Natural killer cell treated with Interleukin-12 subunit alpha and Interleukin-12 subunit beta and Interleukin-15 and Interleukin-18, amount 100 ng/mL, for 72 hours (primary cell): ENCODE results near the gene KCTD16. TPM values are rescaled to one million over a fixed set of nuclear protein-coding genes. Genes with fewer than 3 reads are reported as not detected.

ENCODE experiments used
- ATAC-seq, 2 donors: fragments of 150-1000 bp; cut with Tn5 transposase in 1 of 2; sonication (Bioruptor Pico), chemical (Tn5 transposase) in 1 of 2; 2 replicates each; pipeline ENCODE4 v1.10.0; 2021
- DNase-seq: peaks from one replicate; pipeline ENCODE4 v3.0.0; 2022; ENCODE audit warnings: low spot score
- H3K27ac Mint-ChIP-seq, 2 donors: 1 replicate in 1 of 2; 2 replicates in 1 of 2; pipeline ENCODE4 v1.8.0; 2022; ENCODE audit warnings: mixed read lengths in 2 of 2, mild to moderate bottlenecking in 1 of 2, moderate library complexity in 1 of 2
- H3K27me3 Mint-ChIP-seq, 2 donors: 1 replicate in 1 of 2; 2 replicates in 1 of 2; pipeline ENCODE4 v1.8.0; 2022; ENCODE audit warnings: mixed read lengths in 2 of 2
- H3K36me3 Mint-ChIP-seq: one replicate; pipeline ENCODE4 v1.8.0; 2022; ENCODE audit warnings: mixed read lengths
- H3K4me1 Mint-ChIP-seq, 2 donors: 1 replicate in 1 of 2; 2 replicates in 1 of 2; pipeline ENCODE4 v1.8.0; 2022; ENCODE audit warnings: low read depth in 2 of 2, mixed read lengths in 2 of 2, mild to moderate bottlenecking in 1 of 2
- H3K4me3 Mint-ChIP-seq: one replicate; pipeline ENCODE4 v1.8.0; 2022; ENCODE audit warnings: mixed read lengths
- H3K9me3 Mint-ChIP-seq: 2 replicates; pipeline ENCODE4 v1.8.0; 2022; ENCODE audit warnings: mixed read lengths
- total RNA-seq, 2 donors: library from RNA; stranded (reverse); gene quantifications; one replicate each; pipeline ENCODE4 v1.2.3, GENCODE V29; 2022

Gene KCTD16
- total RNA-seq, 2 donors from 2014 or later, result not detected

- Mint-ChIP-seq H3K27ac (no peak overlapping the region), H3K36me3 (no peaks in the 10 kb centered on the region), H3K4me1 (no peaks in the 10 kb centered on the region), H3K27me3 (peaks cover 0 to 7% of the 10 kb centered on the region in 2 donors), H3K4me3 (no peak overlapping the region), H3K9me3 (peaks cover 6% of the 10 kb centered on the region)
- ATAC-seq (no peak), DNase-seq (no peak)
Measured at GRCh38 chr5:144325532-144325931, 154.9 kb downstream of the KCTD16 start.

- H3K9me3 Mint-ChIP-seq, result peaks cover 2% of the 10 kb centered on the region
Measured at GRCh38 chr5:144328494-144328893, 157.8 kb downstream of the KCTD16 start.

GRCh38 chr5:144328980-144329379 lies 158.3 kb downstream of the KCTD16 start:
- Mint-ChIP-seq H3K4me3 (no peak overlapping the region), H3K36me3 (no peaks in the 10 kb centered on the region), H3K4me1 (no peaks in the 10 kb centered on the region), H3K9me3 (peaks cover 2% of the 10 kb centered on the region), H3K27ac (no peak overlapping the region), H3K27me3 (peaks cover 0 to 7% of the 10 kb centered on the region in 2 donors)
- no peak for ATAC-seq
- DNase-seq, result no peak

More at GRCh38 chr5:144328494-144328893, 157.8 kb downstream of the KCTD16 start:
- no peak for DNase-seq
- no peak overlapping the region for H3K27ac Mint-ChIP-seq
- H3K27me3 Mint-ChIP-seq, result peaks cover 0 to 7% of the 10 kb centered on the region in 2 donors
- ATAC-seq, result no peak
- H3K36me3 Mint-ChIP-seq, result no peaks in the 10 kb centered on the region
- H3K4me3 Mint-ChIP-seq, result no peak overlapping the region
- H3K4me1 Mint-ChIP-seq, result no peaks in the 10 kb centered on the region

GRCh38 chr5:144329681-144330080 lies 159.0 kb downstream of the KCTD16 start:
- H3K4me1 Mint-ChIP-seq, result no peaks in the 10 kb centered on the region

GRCh38 chr5:144331361-144331760 lies 160.7 kb downstream of the KCTD16 start:
- no peaks in the 10 kb centered on the region for H3K4me1 Mint-ChIP-seq
- H3K27ac Mint-ChIP-seq, result no peak overlapping the region
- DNase-seq (no peak), ATAC-seq (no peak)
- no peaks in the 10 kb centered on the region for H3K27me3 Mint-ChIP-seq
- no peak overlapping the region for H3K4me3 Mint-ChIP-seq
- no peaks in the 10 kb centered on the region for H3K36me3 Mint-ChIP-seq
- H3K9me3 Mint-ChIP-seq, result no peaks in the 10 kb centered on the region

More at GRCh38 chr5:144329681-144330080, 159.0 kb downstream of the KCTD16 start:
- H3K36me3 Mint-ChIP-seq, result no peaks in the 10 kb centered on the region
- DNase-seq, result no peak
- peaks cover 0 to 7% of the 10 kb centered on the region in 2 donors for H3K27me3 Mint-ChIP-seq
- H3K27ac Mint-ChIP-seq, result no peak overlapping the region
- no peak overlapping the region for H3K4me3 Mint-ChIP-seq
- no peak for ATAC-seq
- peaks cover 2% of the 10 kb centered on the region for H3K9me3 Mint-ChIP-seq

GRCh38 chr5:144332265-144332664 lies 161.6 kb downstream of the KCTD16 start:
- H3K4me1 Mint-ChIP-seq, result no peaks in the 10 kb centered on the region
- H3K9me3 Mint-ChIP-seq, result no peaks in the 10 kb centered on the region
- no peaks in the 10 kb centered on the region for H3K27me3 Mint-ChIP-seq
- DNase-seq (no peak), ATAC-seq (no peak)
- H3K36me3 Mint-ChIP-seq, result no peaks in the 10 kb centered on the region
- no peak overlapping the region for H3K4me3 Mint-ChIP-seq
- H3K27ac Mint-ChIP-seq, result no peak overlapping the region

- Mint-ChIP-seq H3K9me3 (no peaks in the 10 kb centered on the region), H3K27ac (no peak overlapping the region), H3K4me1 (no peaks in the 10 kb centered on the region), H3K4me3 (no peak overlapping the region), H3K27me3 (no peaks in the 10 kb centered on the region), H3K36me3 (no peaks in the 10 kb centered on the region)
- DNase-seq (no peak), ATAC-seq (no peak)
Measured at GRCh38 chr5:144333336-144333920, 162.8 kb downstream of the KCTD16 start.

- no peaks in the 10 kb centered on the region for H3K36me3 Mint-ChIP-seq
- no peak overlapping the region for H3K4me3 Mint-ChIP-seq
- no peaks in the 10 kb centered on the region for H3K27me3 Mint-ChIP-seq
- peaks cover 4% of the 10 kb centered on the region for H3K9me3 Mint-ChIP-seq
- DNase-seq (no peak), ATAC-seq (no peak)
- no peak overlapping the region for H3K27ac Mint-ChIP-seq
- no peaks in the 10 kb centered on the region for H3K4me1 Mint-ChIP-seq
Measured at GRCh38 chr5:144335561-144335960, 164.9 kb downstream of the KCTD16 start.

- Mint-ChIP-seq H3K27me3 (no peaks in the 10 kb centered on the region), H3K27ac (no peak overlapping the region), H3K4me1 (no peaks in the 10 kb centered on the region), H3K9me3 (peaks cover 4% of the 10 kb centered on the region), H3K36me3 (no peaks in the 10 kb centered on the region), H3K4me3 (no peak overlapping the region)
- no peak for ATAC-seq
- no peak for DNase-seq
Measured at GRCh38 chr5:144336191-144336961, 165.7 kb downstream of the KCTD16 start.

GRCh38 chr5:144352330-144352729 lies 181.7 kb downstream of the KCTD16 start:
- no peak for DNase-seq
- Mint-ChIP-seq H3K36me3 (no peaks in the 10 kb centered on the region), H3K27me3 (peaks cover 0 to 13% of the 10 kb centered on the region in 2 donors), H3K4me3 (no peak overlapping the region), H3K4me1 (no peaks in the 10 kb centered on the region), H3K27ac (no peak overlapping the region), H3K9me3 (peaks cover 9% of the 10 kb centered on the region)
- no peak for ATAC-seq

GRCh38 chr5:144352732-144353317 lies 182.2 kb downstream of the KCTD16 start:
- DNase-seq (no peak), ATAC-seq (no peak)
- H3K9me3 Mint-ChIP-seq, result peaks cover 8% of the 10 kb centered on the region
- H3K4me1 Mint-ChIP-seq, result no peaks in the 10 kb centered on the region
- H3K4me3 Mint-ChIP-seq, result no peak overlapping the region
- no peaks in the 10 kb centered on the region for H3K36me3 Mint-ChIP-seq
- H3K27ac Mint-ChIP-seq, result no peak overlapping the region
- peaks cover 0 to 13% of the 10 kb centered on the region in 2 donors for H3K27me3 Mint-ChIP-seq

GRCh38 chr5:144356489-144356888 lies 185.8 kb downstream of the KCTD16 start:
- DNase-seq (no peak), ATAC-seq (no peak)
- Mint-ChIP-seq H3K9me3 (peaks cover 5% of the 10 kb centered on the region), H3K27ac (no peak overlapping the region), H3K36me3 (no peaks in the 10 kb centered on the region), H3K4me1 (no peaks in the 10 kb centered on the region), H3K27me3 (no peaks in the 10 kb centered on the region), H3K4me3 (no peak overlapping the region)

GRCh38 chr5:144361406-144361805 lies 190.7 kb downstream of the KCTD16 start:
- no peak overlapping the region for H3K27ac Mint-ChIP-seq
- no peak for ATAC-seq
- no peaks in the 10 kb centered on the region for H3K36me3 Mint-ChIP-seq

GRCh38 chr5:144365885-144366284 lies 195.2 kb downstream of the KCTD16 start:
- peaks cover 3% of the 10 kb centered on the region for H3K9me3 Mint-ChIP-seq
- H3K4me3 Mint-ChIP-seq, result no peak overlapping the region
- H3K36me3 Mint-ChIP-seq, result no peaks in the 10 kb centered on the region
- ATAC-seq (no peak), DNase-seq (no peak)
- no peaks in the 10 kb centered on the region for H3K4me1 Mint-ChIP-seq
- H3K27me3 Mint-ChIP-seq, result no peaks in the 10 kb centered on the region
- H3K27ac Mint-ChIP-seq, result no peak overlapping the region

More at GRCh38 chr5:144361406-144361805, 190.7 kb downstream of the KCTD16 start:
- Mint-ChIP-seq H3K4me1 (no peaks in the 10 kb centered on the region), H3K4me3 (no peak overlapping the region), H3K27me3 (no peaks in the 10 kb centered on the region), H3K9me3 (no peaks in the 10 kb centered on the region)
- DNase-seq, result no peak
